Activated CD4-positive, alpha-beta memory T cell treated with anti-CD3 and anti-CD28 coated beads, Interleukin-2, amount 10 ng/mL, durations not matched to agents 7 days and 5 days (primary cell): ENCODE results near the gene GDF15. TPM values are rescaled to one million over a fixed set of nuclear protein-coding genes. Genes with fewer than 3 reads are reported as not detected.

Source experiments
- CTCF ChIA-PET: fragments of 350-600 bp; sonication (Branson Sonifier 250); formaldehyde crosslinking; loops from one replicate; lab custom pipeline; 2021; ENCODE audit warnings: antibody characterized with exemption, inconsistent platforms; lab: Charles Lee
- POLR2A ChIA-PET: fragments of 350-600 bp; sonication (Branson Sonifier 250); formaldehyde crosslinking; loops from one replicate; lab custom pipeline; 2021; ENCODE audit warnings: antibody characterized with exemption; lab: Charles Lee
- DNase-seq: peaks from one replicate; pipeline ENCODE4 v3.0.0-alpha.2; 2020
- H3K27ac Mint-ChIP-seq: one replicate; pipeline ENCODE4 v1.8.0; 2021; ENCODE audit warnings: mild to moderate bottlenecking, mixed read lengths
- H3K27me3 Mint-ChIP-seq: one replicate; pipeline ENCODE4 v1.8.0; 2021; ENCODE audit warnings: mixed read lengths
- H3K36me3 Mint-ChIP-seq: one replicate; pipeline ENCODE4 v1.8.0; 2021; ENCODE audit warnings: low read depth, mixed read lengths
- H3K4me1 Mint-ChIP-seq: one replicate; pipeline ENCODE4 v1.8.0; 2021; ENCODE audit warnings: mixed read lengths
- H3K4me3 Mint-ChIP-seq: one replicate; pipeline ENCODE4 v1.8.0; 2021; ENCODE audit warnings: mild to moderate bottlenecking, mixed read lengths
- H3K9me3 Mint-ChIP-seq: one replicate; pipeline ENCODE4 v1.8.0; 2021; ENCODE audit warnings: mixed read lengths
- total RNA-seq, 2 experiments: library from RNA; stranded (reverse); gene quantifications; one replicate each; pipeline ENCODE4 v1.2.3, GENCODE V29; 2021

Gene GDF15
- total RNA-seq, 2 experiments from 2014 or later = not detected

DNA sequence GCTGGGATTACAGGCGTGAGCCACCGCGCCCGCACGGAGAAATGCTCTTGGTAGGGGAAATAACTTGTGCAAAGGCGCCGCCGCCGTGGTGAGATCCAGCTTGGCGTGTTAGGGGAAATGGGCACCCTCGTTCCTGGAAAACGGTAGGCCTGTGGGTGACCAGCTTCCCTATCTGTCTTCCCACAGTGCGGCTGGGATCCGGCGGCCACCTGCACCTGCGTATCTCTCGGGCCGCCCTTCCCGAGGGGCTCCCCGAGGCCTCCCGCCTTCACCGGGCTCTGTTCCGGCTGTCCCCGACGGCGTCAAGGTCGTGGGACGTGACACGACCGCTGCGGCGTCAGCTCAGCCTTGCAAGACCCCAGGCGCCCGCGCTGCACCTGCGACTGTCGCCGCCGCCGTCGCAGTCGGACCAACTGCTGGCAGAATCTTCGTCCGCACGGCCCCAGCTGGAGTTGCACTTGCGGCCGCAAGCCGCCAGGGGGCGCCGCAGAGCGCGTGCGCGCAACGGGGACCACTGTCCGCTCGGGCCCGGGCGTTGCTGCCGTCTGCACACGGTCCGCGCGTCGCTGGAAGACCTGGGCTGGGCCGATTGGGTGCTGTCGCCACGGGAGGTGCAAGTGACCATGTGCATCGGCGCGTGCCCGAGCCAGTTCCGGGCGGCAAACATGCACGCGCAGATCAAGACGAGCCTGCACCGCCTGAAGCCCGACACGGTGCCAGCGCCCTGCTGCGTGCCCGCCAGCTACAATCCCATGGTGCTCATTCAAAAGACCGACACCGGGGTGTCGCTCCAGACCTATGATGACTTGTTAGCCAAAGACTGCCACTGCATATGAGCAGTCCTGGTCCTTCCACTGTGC, 2.4 kb downstream of the GDF15 start:
- H3K27me3 Mint-ChIP-seq = peaks cover 54% of the 10 kb centered on the region
- POLR2A ChIA-PET = interaction anchor here (1.9 to 2.2 kb wide), 4 partner anchors 26 to 109 kb away, joined by 9 to 12 read pairs (median 10); partner anchors contain the start of gene SSBP4
- H3K36me3 Mint-ChIP-seq = no peaks in the 10 kb centered on the region
- CTCF ChIA-PET = interaction anchor here (0.6 to 6.5 kb wide), 33 partner anchors 8 to 440 kb away, joined by 3 to 58 read pairs (median 5); partner anchors contain the start of genes ELL, JUND, LRRC25 and LSM4
- peak; percentile 81 for DNase-seq
- peak overlapping the region; percentile 44 for H3K4me3 Mint-ChIP-seq
- H3K4me1 Mint-ChIP-seq = peaks cover 17% of the 10 kb centered on the region
- no peaks in the 10 kb centered on the region for H3K9me3 Mint-ChIP-seq
- H3K27ac Mint-ChIP-seq = no peak overlapping the region

DNA sequence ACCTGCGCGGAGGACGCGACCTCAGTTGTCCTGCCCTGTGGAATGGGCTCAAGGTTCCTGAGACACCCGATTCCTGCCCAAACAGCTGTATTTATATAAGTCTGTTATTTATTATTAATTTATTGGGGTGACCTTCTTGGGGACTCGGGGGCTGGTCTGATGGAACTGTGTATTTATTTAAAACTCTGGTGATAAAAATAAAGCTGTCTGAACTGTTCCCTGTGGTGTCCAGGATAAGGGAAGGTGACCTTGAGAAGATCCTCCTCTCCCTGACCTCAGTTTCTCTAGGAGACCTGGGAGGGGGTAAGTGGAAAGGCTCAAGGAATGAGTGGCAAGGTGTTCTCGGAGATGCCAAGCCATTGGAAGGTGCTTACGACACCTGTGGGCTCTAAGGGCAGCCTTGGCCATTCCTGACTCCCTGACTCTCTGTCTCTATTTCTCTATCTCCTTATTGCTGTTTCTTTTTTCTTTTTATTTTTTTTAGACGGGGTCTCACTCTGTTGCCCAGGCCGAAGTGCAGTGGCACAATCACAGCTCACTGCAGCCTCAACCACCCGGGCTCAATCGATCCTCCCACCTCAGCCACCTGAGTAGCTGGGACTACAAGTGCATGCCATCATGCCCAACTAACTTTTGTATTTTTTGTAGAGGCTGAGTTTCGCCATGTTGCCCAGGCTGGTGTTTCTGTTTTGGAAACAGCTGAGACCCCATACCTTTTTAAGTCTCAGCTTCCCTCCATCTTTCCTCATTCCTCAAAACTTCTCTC, 3.2 kb downstream of the GDF15 start:
- ChIA-PET CTCF (interaction anchor here (0.6 to 6.5 kb wide), 23 partner anchors 9 to 440 kb away, joined by 3 to 58 read pairs (median 6); partner anchors contain the start of genes JUND, LRRC25, LSM4 and MPV17L2), POLR2A (interaction anchor here (1.9 to 2.2 kb wide), 4 partner anchors 25 to 110 kb away, joined by 9 to 12 read pairs (median 10); partner anchors contain the start of gene SSBP4)
- Mint-ChIP-seq H3K9me3 (no peaks in the 10 kb centered on the region), H3K4me1 (peaks cover 17% of the 10 kb centered on the region), H3K36me3 (no peaks in the 10 kb centered on the region), H3K27ac (no peak overlapping the region), H3K4me3 (no peak overlapping the region), H3K27me3 (peaks cover 58% of the 10 kb centered on the region)
- no peak for DNase-seq

DNA sequence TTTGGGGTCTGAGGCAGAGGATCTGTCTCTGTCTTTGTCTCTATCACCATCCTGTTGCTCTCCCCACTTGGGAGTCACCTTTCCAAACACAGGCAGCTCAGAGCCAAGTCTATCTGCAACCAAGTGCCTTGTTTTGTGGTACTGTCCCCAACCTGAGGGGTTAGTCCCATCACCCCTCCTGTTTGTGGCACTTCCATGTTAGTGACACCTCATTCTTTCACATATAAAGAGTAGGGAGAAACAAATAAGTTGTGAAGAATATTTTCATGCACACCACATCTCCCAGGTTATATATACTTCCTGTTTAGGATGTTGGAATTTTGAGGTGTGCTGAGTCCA, 3.7 kb downstream of the GDF15 start:
- POLR2A ChIA-PET = interaction anchor here (1.9 to 2.0 kb wide), 3 partner anchors 25 to 30 kb away, joined by 9 to 12 read pairs (median 10); partner anchors contain the start of gene SSBP4

DNA sequence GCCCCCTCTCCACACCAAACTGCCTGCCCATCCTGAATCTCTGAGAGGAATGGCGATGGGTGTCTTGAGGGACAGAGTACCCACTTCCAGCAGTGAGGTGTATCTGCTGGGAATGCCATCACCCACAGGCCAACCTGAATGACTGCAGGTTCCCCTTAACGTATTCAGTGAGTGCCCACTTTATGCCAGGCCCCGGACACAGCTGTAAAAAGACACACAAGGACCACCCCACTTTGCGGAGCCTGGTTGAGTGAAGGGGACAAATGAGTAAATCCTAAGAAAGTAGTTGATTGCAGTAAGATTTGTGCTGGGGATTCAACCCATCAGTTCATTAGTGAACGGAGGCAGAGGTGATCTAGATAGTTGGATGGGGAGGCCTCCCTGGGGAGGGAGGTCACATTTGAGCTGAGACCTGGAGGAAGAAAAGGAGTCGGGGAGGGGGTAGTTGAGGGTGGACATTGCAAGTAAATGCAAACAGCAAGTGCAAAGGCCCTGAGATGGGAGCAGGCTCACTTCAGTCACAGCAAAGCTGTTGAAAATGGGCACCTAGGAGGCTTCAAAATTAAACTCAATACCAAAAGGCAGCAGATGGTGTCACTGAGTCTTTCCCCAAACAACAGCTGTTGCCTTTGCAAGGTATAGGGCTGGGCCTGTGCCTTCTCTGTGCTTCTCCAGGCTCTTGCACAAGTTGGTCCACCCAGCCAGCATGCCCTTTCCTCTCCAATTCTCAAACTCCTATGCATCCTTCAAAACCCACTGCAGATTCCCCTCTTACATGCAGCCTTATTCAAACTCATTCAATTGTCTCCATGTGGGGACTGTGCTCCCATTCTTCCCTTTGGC, 4.3 kb downstream of the GDF15 start:
- Mint-ChIP-seq H3K27ac (no peak overlapping the region), H3K4me1 (peaks cover 17% of the 10 kb centered on the region)
- POLR2A ChIA-PET = interaction anchor here (0.9 kb wide), 1 partner anchor 48 kb away, joined by 3 read pairs; no protein-coding TSS in a partner anchor

More for the DNA sequence above, 3.7 kb downstream of the GDF15 start:
- Mint-ChIP-seq H3K9me3 (no peaks in the 10 kb centered on the region), H3K27me3 (peaks cover 56% of the 10 kb centered on the region), H3K36me3 (no peaks in the 10 kb centered on the region), H3K4me3 (no peak overlapping the region), H3K27ac (no peak overlapping the region), H3K4me1 (peaks cover 17% of the 10 kb centered on the region)
- no peak for DNase-seq
- CTCF ChIA-PET = interaction anchor here (1.4 to 6.5 kb wide), 7 partner anchors 10 to 197 kb away, joined by 4 to 58 read pairs (median 12); partner anchors contain the start of genes JUND, LSM4 and MPV17L2

DNA sequence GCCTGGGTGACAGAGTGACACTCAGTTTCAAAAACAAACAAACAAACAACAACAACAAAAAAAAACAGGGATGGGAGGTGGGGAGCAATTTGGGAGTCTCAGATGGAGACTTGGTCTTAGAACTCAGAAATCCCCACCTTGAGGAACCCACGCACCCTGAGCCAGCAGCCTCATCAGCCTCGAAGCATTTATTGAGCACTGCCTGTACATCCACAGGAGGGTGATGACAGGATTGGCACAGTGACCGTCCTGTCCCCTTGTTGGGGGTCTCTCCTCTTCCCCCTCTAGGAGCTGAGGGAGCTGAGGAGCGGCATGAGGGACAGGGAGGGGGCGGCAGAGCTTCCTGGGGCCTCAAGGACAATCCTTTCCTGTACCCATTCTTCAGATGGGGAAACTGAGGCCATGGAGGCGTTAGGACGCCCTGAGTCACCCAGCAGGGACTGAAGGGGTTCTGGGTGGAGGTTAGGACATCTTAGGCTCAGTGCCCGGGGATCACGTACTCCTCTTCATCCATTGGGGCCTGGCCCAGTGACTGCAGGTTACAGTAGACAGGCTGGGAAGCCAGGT, 5.6 kb downstream of the GDF15 start:
- peaks cover 48% of the 10 kb centered on the region for H3K27me3 Mint-ChIP-seq
- H3K9me3 Mint-ChIP-seq = no peaks in the 10 kb centered on the region
- ChIA-PET CTCF (interaction anchor here (1.0 to 6.5 kb wide), 2 partner anchors 112 to 138 kb away, joined by 3 to 42 read pairs; partner anchors contain the start of gene JUND), POLR2A (no interaction called here)
- peaks cover 17% of the 10 kb centered on the region for H3K4me1 Mint-ChIP-seq
- H3K4me3 Mint-ChIP-seq = no peak overlapping the region
- no peak for DNase-seq
- no peaks in the 10 kb centered on the region for H3K36me3 Mint-ChIP-seq
- H3K27ac Mint-ChIP-seq = no peak overlapping the region

More for the DNA sequence above, 4.3 kb downstream of the GDF15 start:
- DNase-seq = no peak
- Mint-ChIP-seq H3K36me3 (no peaks in the 10 kb centered on the region), H3K27me3 (peaks cover 54% of the 10 kb centered on the region), H3K9me3 (no peaks in the 10 kb centered on the region), H3K4me3 (no peak overlapping the region)
- CTCF ChIA-PET = interaction anchor here (0.6 to 6.5 kb wide), 6 partner anchors 10 to 111 kb away, joined by 3 to 42 read pairs (median 5); partner anchors contain the start of genes JUND and LSM4

DNA sequence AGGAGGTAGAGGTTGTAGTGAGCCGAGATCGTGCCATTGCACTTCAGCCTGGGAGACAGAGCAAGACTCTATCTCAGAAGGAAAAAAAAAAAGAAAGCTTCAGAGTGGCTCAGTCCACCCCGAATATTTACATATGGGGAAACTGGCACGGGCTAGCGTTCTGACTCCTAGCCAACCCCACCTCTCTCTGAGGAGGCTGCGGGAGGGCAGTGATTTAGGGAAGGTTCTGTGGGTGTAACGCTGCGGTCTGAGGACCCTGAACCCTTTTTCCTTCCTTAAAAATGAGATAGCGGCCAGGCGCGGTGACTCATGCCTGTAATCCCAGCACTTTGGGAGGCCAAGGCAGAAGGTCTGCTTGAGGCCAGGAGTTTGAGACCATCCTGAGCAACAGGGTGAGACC, 6.5 kb downstream of the GDF15 start:
- CTCF ChIA-PET = interaction anchor here (1.0 kb wide), 1 partner anchor 139 kb away, joined by 3 read pairs; no protein-coding TSS in a partner anchor

DNA sequence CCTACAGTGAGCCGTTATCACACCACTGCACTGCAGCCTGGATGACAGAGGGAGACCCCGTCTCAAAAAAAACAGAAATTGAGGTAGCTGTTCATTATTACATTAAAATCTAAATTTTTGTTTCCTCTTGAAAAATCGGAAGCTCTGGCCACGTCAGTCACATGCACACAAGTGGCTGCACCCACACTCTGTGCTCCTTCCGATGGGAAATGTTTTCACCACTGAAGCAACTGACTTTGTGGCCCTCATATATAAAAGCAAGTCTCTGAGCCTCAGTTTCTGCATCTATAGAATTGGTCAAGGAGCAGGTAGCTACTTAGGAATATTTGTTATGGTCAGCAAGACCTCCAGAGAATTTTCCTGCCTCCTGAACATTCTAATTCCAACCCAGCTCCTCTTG, 7.0 kb downstream of the GDF15 start:
- ChIA-PET POLR2A (interaction anchor here (0.6 to 1.4 kb wide), 2 partner anchors 29 to 805 kb away, joined by 3 to 4 read pairs; no protein-coding TSS in a partner anchor), CTCF (interaction anchor here (1.0 to 1.6 kb wide), 2 partner anchors 19 to 140 kb away, joined by 3 to 7 read pairs; no protein-coding TSS in a partner anchor)
- H3K27ac Mint-ChIP-seq = no peak overlapping the region
- no peak for DNase-seq
- H3K4me3 Mint-ChIP-seq = no peak overlapping the region
- H3K27me3 Mint-ChIP-seq = peaks cover 44% of the 10 kb centered on the region
- H3K4me1 Mint-ChIP-seq = peaks cover 14% of the 10 kb centered on the region
- H3K9me3 Mint-ChIP-seq = no peaks in the 10 kb centered on the region
- no peaks in the 10 kb centered on the region for H3K36me3 Mint-ChIP-seq

More for the DNA sequence above, 6.5 kb downstream of the GDF15 start:
- peaks cover 44% of the 10 kb centered on the region for H3K27me3 Mint-ChIP-seq
- POLR2A ChIA-PET = interaction anchor here (1.4 kb wide), 1 partner anchor 29 kb away, joined by 4 read pairs; no protein-coding TSS in a partner anchor
- H3K4me1 Mint-ChIP-seq = peaks cover 14% of the 10 kb centered on the region
- no peak overlapping the region for H3K27ac Mint-ChIP-seq
- DNase-seq = no peak
- no peak overlapping the region for H3K4me3 Mint-ChIP-seq
- no peaks in the 10 kb centered on the region for H3K36me3 Mint-ChIP-seq
- no peaks in the 10 kb centered on the region for H3K9me3 Mint-ChIP-seq

DNA sequence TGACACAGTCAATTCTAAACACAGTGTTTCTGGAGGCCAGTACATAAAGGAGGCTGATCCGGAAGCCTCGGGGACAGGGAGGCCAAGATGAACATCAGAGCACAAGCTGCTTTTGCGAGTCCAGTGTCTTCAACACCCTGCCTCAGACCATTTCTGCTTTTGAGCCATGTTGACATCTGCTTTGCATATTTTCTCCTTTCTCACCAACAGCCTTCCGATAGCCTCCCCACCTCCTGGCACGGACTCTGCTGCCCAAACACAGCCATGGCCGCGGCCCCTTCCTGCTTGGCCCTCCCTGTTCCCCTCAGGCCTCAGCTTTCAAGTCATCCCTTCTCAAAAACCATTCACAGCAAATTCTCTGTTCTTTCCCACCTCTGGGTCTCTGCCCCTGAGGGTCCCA, 7.9 kb downstream of the GDF15 start:
- Mint-ChIP-seq H3K9me3 (no peaks in the 10 kb centered on the region), H3K4me1 (peaks cover 7% of the 10 kb centered on the region), H3K36me3 (no peaks in the 10 kb centered on the region), H3K27ac (no peak overlapping the region), H3K4me3 (no peak overlapping the region), H3K27me3 (peaks cover 42% of the 10 kb centered on the region)
- CTCF ChIA-PET = interaction anchor here (0.6 to 1.6 kb wide), 4 partner anchors 13 to 208 kb away, joined by 3 to 7 read pairs (median 4); no protein-coding TSS in a partner anchor
- POLR2A ChIA-PET = no interaction called here
- DNase-seq = no peak

DNA sequence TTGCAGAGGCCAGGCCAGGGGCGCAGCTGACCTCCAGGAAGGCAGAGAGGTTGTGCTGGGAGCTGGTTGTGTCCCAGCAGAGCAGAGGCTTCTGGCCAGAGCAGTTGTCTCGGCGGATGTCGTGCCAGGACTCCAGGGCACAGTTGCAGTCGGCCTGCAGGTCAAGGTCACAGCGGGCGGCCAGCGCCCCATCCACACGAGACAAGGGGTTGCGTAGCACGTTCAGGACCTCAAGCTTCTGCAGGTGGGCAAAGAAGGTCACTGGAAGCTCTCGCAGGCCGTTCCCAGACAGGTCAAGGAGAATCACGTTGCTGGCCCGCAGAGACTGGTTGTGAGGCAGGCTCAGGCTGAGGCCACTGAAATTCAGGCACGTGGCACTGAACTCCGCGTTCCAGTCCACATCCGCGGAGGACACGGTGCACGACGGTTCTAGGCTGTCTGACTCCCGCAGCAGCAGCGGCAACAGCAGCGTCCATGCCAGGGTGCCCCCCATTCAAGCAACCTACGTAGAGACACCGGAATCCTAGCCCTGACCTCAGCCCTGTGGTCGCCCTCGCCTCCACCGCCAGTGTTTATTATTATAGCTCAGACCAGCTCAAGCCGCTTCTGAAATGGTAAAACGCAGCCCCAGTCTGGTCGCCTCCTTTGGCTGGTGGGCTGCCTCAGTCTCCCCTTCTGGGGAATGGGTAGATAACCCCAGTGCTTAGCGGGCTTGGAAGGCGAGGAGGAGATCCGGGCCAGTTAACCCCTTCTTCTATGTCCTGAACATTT, 10.7 kb downstream of the GDF15 start:
- H3K4me3 Mint-ChIP-seq = no peak overlapping the region
- H3K9me3 Mint-ChIP-seq = no peaks in the 10 kb centered on the region
- CTCF ChIA-PET = no interaction called here
- no peaks in the 10 kb centered on the region for H3K36me3 Mint-ChIP-seq
- peaks cover 15% of the 10 kb centered on the region for H3K4me1 Mint-ChIP-seq
- no peak for DNase-seq
- POLR2A ChIA-PET = no interaction called here
- no peak overlapping the region for H3K27ac Mint-ChIP-seq
- H3K27me3 Mint-ChIP-seq = peaks cover 26% of the 10 kb centered on the region

DNA sequence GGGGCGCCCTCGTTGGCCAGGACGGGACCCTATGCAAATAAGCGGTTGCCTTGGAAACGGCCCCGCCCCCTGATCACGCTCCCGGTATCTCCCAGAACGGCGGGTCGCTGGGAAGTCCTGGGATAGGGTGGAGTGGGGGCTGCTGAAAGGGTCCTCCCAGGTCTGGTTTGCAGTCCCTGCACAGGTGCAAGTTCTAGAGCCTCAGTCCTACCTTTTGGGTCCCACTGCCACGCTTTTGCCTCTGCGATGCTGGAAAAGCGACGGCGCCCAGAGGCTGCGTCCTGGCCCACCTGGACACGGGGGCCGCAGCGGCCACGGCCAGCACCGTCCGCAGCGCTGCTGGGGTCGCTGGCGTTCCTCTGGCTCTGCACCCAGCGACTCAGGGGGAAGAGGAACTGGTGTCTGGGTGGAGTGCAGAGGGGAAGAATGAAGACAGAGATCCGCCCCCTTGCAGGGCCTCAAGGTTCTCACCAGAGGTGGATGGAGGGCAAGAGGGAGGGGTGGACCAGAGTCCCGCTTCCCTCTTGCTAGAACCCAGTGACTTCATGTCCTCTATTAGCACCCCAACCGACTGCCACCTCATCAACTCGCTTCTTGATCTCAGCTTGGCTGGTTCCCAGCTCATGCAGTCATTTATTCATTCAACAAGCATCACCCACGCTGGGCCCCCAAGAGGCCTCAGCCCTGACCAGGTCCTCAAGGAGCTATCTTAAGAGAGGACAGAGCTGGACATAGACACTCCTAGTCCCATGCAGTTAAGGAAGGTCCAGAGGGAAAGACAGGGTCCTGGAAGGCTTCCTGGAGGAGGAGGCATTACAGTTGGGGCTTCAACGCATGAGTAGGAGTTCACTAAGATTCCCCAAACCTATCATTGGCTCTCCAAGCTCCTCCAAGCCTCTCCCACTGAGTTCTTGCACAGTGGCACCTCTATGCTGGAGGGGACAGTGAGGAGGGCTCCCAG, 11.6 kb downstream of the GDF15 start, which contains the start of gene LRRC25:
Gene LRRC25, minus strand, starts transcription at position 381 of the 961 bp plus-strand sequence. CDS start 659 bp downstream, outside the sequence.
- Mint-ChIP-seq H3K4me3 (no peak within 1 kb of the TSS), H3K27me3 (peaks cover 22% of the 10 kb centered on the region), H3K27ac (no peak within 1 kb of the TSS), H3K4me1 (peaks cover 16% of the 10 kb centered on the region), H3K9me3 (no peaks in the 10 kb centered on the region), H3K36me3 (no peaks in the 10 kb centered on the region)
- POLR2A ChIA-PET = interaction anchor here (0.8 kb wide), 1 partner anchor 152 kb away, joined by 3 read pairs; no protein-coding TSS in a partner anchor
- CTCF ChIA-PET = interaction anchor here (0.6 to 1.4 kb wide), 3 partner anchors 9 to 119 kb away, joined by 3 to 14 read pairs (median 3); no protein-coding TSS in a partner anchor
- DNase-seq = no peak
